HG02870 (cell line): ENCODE results near the gene SLX9.
"Not testable (repeated sequence)": the region's sequence is repeated elsewhere in the genome, so short reads cannot be mapped to it uniquely, and the experiment has no call there.

Experiments
- ATAC-seq: cut with Tn5 transposase; IDR thresholded peaks from one replicate; pipeline ENCODE4 v1.9.1; 2021; ENCODE audit warnings: mild to moderate bottlenecking, moderate library complexity; ENCODE audit not compliant: unreplicated experiment

Gene SLX9

DNA sequence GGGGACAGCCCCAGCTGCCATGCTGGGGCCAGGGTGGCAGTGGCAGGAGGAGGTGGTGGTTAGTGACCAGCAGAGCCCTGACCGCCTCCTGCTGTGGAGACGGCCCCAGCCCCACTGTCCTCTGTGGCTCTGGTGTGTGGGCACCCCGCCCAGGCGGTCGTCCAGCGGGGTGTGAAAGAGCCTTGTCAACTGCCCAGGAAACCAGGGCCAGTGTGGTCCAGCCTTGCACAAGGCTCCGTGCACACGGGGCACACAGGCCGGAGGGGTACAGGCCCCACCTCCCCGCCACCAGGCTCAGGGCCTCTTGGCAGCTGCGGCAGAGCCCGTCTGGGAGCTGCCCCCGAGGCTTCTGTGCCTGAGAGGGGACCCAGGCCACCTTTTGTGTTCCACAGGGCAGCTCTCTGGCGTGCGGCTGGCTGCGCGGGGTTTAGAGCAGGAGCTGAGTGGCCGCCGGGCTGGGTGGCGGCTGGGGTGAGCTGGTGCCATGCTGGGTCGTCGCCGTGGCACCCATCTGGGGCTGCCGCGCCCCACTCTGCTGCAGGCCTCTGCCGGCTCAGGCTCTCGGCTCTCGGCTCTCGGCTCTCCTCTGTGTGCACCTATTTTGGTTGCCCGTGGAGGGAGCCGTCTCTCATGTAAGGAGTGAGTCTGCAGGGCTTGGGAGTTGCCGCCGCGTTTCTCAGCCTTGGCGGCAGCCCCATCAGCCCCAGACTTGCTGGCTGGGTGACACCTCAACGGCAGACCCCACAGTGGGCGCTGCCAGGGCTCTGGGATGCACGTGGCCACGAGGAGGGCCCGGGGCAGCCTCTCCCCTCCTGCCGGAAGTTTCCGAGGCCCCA lies 36.1 kb downstream of the SLX9 start:
- ATAC-seq = no peak

DNA sequence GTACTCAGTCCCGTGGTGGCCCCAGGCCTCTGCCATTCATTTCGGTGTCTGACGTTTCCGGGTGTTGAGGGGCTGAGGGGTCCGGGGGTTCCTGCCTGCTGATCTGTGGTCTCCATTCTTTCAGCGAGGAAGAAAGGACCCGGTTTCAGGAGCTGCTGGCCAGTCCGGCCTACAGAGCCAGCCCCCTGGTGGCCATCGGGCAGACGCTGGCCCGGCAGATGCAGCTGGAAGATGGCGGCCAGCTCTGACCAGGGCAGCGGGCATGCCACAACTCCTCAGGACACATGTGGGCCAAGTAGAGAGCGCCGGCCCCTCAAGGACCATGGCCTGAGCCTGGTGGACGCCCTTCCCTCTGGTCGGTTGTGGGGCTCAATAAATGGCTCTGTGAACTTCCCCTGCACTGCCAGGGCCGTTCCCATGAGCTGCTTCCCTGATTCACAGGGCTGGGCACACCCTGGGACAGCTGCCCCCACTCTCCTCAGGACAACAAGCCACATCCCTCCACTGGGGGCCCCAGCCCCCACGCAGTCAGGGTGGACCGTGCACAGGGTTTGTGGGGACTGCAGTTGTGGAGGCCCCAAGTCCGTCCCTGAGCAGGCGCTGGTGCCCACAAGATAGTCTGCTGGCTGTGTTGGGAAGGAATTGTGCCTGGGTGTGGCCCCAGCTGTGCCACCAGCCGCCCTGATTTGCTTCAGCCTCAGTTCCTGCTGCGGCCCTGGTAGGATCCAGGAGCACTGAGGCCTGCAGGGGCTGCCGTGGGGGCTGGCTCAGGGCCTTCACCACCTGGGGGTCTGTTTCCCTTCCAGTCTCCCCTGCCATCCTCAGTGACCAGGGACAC lies 36.9 kb downstream of the SLX9 start:
- ATAC-seq = not testable (repeated sequence)

DNA sequence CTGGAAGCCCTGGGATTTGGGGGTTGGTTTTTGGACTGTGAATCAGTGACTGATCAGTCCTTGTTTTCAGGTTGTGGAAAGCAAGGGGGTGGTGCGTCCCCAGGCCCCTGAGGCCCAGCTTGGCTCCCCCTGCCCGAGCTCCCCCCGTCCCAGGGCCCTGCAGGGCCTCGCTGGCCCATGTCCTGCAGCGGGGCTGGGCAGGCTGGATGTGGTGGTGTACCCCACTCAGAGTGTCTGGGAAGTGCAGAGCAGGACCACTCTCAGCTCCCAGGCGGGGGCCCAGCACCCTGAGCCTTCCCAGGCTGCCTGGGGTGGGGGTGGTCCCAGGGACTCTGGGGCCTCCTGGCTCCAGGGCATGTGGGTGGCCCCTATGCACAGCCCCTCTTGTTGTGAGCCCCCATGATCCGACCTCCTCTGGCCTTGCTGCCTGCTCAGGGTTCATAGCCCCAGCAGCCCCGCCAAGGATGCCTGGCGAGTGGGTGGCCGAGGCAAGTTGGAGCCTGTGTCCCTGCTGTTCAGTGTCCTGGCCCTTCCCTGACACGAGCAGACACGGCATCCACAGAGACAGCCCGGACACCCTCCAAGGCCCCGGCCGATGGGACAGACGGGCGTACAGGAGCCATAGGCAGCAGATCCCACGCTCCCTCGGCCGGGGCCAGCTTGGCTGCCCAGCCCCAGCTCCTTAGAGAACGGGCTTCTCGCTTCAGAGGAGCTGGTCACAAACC lies 37.9 kb downstream of the SLX9 start:
- ATAC-seq = no peak

DNA sequence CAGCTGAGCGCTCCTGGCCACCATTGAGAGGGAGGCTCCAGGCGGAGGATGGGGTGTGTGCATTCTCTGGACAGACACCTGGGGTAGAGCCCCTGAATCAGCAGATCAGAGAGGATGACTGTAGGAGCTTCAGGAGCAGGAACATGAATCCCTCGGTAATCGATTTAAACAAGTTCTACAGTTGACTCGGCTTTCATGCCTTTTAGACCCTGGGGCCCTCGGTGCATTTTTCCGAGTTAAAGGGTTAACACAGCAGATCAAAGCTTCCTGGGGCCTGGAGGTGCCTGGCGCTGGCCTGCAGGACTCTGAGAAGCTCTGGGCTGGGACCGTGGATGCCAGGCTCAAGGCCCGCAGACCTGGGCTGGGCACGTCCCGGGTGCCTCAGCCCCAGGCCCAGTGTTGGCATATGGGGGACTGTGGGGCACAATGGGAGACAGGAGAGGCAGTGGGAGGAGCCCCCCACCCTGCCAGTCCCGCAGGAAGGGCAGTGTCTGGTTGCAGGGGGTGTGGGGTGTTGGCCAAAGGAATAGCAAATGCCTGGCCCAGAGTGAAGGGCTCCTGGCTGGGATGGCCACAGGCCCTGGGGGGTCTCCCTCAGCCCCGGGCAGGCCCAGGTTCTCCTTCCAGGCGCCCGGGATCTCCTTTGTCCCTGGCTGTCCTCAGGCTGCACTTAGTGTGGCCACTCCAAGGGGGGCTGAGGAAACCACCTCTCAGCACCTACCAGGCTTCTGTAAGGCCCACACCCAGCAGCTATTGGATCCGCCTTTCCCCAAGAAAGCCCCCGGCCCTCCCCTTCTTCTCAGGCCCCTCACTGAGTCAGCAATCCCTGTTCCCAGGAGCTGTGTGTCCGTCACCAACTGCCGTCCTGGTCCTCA lies 40.1 kb downstream of the SLX9 start:
- no peak for ATAC-seq

DNA sequence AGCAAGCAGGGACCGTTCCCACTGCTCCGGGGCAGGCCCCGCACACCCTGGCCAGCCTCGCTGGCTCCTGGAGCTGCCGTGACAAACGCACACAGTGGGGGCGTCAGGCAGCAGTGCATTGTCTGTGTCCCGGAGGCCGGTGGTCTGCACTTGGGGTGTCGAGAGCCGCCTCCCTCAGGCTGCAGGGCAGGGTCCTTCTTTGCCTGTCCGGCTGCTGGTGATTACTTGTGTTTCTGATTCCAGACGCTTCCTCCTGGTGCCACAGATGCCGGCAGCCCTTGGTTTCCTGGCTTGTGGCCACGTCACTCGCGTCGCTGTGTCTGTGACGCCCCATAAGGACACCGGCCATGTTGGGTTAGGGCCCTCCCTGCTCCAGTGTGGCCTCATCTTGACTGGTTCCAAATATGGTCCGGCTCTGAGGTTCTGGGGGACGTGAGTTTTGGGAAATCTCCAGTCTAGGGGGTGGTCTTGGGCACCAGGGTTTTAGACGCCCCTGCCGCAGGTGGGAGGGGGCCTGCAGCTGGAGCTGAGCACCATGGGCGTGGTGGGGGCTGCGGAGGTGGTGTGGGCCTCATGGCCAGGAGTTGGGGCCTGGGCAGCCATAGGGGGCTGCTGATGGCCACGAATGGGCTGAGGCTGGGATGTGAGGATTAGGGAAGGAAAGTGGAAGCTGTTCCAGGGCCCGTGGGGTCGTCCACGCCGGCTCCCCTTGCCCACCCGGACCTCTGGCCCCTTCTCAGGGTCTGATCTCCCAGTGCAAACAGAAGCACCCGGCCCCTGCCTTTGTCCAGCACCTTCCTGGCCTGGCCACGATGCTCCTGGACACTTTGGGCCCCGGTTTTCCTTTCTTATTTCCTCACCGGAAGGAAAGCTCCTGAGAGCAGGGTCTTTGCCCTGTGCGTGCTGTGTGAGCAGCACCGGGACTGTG lies 41.0 kb downstream of the SLX9 start:
- no peak for ATAC-seq

DNA sequence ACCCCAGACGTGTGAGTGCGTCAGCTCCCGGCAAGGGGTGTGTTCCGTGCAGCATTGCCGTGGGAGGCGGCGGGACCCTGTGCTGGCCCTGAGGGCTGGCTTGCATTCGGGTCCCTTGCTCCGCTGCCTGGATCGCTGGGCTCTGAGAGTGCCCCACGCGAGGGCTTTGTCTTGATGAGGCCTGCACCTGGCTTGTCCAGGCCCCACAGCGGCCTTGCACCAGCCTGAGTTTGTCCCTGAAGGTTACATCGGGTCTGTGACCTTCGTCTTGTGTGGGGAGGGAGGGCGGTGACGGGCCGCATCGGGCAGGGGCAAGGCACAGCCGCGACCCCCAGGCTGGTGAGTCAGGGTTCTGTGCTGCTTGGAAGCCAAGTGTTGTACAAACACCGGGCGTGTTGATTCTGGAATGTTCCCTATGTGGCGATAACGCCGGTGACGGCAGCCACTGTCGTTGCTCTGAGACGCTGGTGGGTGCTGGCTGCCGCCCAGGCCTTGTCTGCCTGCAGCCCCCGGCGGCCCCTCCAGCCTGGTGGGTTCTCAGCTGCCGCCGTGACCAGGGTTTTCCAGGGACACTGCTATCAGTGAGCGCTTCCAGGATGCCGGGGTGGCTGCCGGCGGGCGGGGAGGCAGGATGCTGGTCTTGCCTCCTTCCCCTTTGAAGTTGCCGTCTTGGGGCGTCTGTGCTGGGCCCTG lies 42.9 kb downstream of the SLX9 start:
- ATAC-seq = no peak

DNA sequence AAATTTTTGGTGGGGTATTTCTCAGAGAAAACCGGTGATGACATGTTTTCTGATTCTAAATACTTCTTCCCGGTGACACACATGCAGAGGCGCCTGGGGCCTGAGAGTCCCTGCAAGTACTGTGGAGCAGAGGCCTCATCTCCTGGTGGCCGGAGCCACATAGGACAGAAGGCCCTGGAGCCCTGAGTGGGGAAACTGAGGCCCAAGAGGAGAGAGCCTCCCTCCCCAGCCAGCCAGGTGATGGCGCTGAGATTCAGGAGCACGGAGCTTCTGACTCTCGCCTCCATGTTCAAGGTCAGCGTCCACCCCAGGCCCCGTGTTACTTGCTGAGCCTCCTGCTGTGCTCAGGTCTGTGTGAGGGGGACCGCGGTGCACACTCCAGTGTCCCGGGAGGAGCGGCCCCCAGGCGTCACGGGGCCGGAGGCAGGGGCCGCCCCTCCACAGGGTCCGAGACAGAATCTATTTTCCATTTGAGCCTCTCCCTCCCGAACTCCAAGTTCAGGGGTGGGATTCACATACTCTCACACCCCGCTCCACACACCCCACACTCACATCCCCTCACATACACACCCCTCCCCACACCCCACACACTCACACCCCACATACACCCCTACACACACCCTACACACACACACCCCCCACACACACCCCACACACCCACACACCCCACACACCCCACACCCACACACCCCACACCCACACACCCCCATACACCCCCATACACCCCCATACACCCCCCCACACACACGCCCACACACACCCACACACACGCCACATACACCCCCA lies 43.8 kb downstream of the SLX9 start:
- ATAC-seq = no peak

DNA sequence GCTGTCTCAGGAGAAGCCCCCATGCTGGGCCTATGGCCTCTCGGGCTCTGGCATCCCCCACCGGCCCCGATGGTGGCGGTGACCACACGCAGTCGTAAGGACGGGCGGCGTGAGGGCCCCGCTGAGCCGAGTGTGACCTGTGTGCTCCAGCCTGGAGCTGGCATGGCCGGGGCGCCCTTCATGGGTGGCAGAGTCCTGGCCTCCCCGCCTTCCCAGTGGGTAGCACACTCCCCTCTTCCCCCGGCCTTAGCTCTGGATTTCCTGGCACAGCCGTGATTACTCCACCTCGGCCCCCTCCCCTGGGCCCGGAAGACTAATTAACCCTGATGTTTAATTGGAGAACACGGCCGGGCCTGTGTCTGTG lies 44.6 kb downstream of the SLX9 start:
- no peak for ATAC-seq

DNA sequence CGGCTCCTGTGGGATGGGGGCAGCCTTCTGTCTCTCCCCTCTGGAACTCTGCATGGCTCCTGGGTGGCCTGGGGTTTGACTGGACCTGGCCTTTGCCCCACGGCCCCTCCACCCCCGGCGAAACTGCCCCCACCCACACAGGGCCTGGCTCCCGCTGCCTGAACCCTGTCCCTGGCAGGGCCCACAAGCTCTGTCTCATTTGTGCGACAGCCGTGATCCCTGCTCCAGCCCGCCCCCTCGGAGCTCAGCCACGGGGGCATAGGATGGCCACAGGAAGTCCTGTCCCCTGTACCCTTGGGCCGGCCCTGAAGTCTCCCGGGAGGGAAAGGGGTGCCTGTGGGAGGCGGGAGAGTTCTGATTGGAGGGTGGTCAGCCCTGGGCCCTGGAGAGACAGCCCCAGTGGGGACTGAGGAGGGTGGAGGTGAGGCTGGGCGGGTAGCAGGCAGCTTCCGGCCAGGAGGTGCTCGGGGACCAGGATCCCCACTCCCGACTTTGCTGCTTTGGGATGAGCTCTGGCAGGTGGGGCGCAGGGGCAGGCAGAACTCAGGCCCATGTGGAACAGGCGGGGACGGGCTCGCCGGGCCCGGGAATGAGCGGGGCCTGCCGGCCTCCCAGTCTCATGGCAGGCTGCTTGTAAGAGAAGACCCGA lies 45.1 kb downstream of the SLX9 start:
- ATAC-seq = no peak

DNA sequence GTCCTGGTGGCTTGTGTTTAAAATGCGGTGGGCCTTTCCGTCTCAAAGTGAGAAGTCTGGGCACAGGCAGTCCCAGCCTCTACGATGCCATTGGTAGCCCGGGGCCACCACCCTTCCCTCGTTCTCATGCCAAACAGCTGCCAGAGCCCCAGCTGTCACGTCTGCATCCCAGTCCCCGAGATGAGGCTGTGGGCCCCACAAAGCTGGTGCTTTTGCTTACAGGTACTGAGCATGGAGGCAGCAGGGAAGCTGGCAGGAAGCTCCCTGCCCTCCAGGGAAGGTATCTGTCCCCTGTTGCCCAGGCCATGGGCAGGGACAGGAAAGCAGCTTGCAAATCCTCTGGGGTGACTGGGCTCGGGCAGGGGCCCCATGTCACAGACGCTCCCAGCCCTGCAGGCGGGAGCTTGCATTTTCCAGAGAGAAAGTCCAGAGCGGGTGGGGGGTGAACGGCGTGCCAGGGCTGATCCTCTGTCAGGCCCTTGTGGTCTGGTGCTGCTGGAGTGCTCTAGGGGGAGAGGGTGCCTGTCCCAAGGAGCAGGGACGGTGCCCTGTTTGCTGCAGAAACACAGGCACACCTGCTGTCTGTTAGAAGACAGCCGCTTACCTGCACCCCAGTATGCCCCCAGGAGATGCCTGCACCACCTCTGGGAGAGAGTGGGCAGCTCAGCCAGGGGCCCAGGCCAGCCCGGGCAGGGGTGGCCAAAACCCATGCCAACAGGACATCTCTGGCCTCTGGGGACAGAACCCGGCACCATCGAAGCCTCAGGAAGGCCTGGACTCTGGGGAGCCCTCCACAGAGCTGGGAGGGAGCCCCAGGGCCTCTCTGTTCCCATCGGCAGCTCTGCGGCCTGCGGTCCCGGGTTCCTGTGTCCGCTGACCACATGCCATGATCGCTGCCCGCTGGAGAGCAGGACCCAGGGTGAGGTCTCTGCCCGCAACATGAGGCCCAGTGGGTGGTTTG lies 45.9 kb downstream of the SLX9 start:
- no peak for ATAC-seq

DNA sequence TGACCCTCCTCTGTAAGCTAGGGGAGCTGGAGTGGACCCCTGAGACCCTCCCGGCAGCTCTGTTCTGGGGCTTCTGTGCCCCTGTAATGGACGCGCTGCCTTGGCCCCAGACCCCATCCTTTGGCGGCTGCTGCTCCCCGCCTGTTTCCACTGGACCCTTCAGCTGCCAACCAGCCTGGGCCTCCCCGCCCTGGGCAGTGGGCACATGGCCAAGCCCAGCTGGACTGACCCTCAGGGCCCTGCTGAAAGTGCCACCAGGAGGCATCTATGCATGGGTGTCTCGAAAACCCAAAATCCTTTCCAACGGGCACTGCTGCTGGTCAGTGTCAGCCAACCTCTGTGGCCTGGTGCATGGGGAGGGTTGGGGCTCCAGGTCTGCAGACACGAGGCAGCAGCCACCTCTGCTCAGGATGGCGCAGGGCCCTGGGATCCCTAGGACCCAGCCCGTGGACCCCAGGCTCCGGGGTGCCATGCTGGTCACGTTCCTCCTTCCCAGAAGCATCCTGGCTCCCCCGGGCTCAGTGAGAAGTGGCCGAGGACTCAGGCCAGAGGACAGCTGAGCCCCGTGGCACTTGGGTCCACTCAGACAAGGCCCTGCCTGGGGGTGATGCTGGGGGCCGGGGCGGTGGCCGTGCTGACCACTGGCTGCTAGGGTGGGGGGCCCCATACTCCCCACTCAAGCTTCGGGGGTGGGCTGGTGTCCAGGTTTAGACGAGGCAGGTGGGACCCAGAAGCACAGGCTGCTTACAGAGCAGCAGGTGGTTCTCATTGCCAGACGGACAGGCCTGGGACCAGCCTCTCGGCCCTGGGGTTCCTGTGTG lies 46.9 kb downstream of the SLX9 start:
- ATAC-seq = no peak

DNA sequence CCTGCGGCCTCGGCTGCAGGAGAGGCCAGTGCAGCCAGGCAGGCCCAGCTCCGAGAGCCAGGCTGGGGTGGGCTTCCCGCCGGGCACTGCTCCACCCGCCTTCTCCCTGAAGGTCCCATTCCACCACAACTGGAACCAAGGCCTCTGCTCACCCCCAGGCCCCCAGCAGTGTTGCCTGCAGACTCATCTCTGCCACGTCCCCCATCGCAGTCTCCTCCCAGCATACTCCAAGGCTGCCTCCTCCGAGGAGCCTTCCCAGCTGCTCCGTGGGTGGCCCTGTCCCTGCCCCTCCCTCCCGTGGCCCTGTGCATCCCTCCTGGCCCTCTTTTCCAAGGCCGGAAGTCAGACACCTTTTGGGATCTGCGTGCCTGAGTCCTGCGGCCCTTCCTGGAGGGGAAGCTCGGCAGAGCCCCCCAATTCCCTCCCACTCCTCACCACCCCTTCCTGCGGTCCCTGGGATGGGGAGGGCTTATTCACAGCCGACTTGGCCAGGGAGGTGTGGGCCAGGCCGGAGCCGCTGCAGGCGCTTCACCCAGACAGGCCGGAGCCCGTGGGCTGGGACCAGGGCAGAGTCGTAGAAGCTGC lies 47.6 kb downstream of the SLX9 start:
- no peak for ATAC-seq

DNA sequence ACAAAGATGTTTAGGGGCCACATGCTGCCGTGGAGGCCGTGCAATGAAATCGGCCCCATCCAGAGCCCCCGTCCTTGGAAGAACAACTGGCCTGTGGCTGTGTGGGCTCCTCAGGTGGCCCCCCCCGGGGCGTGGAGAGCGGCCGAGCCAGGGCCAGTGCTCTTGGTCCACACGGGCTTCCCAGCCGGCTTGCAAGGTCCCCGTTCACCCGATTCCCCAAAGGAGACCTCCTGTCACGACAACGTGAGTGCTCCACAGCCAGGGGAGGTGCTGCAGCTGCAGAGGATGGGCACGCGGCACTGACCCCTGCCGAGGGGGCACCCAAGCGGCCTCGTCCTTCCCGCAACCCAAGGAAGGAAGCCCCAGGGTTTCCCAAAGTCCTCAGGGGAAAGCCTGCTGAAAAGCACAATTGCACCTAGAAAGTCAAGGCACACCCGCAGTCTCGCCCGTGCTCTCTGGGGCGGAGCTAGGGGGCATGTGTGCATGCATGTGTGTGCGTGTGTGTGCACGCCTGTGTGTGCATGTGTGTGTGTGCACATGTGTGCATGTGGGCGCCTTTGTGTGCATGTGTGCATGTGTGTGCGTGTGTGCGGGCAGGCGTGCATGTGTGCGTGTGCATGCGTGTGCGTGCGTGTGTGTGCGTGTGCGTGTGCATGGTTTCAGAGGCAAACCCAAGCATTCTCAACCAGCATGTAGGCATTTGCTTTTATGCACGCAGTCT lies 48.2 kb downstream of the SLX9 start:
- no peak for ATAC-seq
